ENCODE measurements around the gene AAMP.
"Not testable (repeated sequence)": the region's sequence is repeated elsewhere in the genome, so short reads cannot be mapped to it uniquely, and the experiment has no call there.

The AAMP gene

DNA sequence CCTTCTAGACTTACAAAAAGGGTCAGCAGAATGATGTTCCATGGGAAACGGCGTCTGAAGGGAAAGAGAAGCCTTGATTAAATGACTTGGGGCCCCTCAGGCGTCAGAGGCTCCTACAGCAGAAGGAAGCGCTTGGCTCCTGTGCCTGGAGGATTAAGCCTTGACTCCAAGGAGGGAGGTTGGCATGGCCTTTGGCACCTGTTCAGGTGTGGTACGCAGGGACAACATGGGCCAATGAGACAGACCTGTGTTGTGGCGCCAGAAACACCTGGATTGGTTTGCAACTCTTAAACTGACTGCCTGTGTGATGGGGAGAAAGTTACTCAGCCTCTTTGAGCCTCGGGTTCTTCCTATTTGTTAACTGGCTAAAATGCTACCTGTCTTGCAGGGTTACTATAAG lies 8.0 kb upstream of the AAMP start:
- no peak overlapping the region for H3K4me3 ChIP-seq (ENCODE audit: low read depth, low read length)
- TF ChIP-seq, protein P1, sequence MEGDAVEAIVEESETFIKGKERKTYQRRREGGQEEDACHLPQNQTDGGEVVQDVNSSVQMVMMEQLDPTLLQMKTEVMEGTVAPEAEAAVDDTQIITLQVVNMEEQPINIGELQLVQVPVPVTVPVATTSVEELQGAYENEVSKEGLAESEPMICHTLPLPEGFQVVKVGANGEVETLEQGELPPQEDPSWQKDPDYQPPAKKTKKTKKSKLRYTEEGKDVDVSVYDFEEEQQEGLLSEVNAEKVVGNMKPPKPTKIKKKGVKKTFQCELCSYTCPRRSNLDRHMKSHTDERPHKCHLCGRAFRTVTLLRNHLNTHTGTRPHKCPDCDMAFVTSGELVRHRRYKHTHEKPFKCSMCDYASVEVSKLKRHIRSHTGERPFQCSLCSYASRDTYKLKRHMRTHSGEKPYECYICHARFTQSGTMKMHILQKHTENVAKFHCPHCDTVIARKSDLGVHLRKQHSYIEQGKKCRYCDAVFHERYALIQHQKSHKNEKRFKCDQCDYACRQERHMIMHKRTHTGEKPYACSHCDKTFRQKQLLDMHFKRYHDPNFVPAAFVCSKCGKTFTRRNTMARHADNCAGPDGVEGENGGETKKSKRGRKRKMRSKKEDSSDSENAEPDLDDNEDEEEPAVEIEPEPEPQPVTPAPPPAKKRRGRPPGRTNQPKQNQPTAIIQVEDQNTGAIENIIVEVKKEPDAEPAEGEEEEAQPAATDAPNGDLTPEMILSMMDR (IDR thresholded peaks at IDR 0.05; ENCODE audit: low read depth, low read length): no peak

DNA sequence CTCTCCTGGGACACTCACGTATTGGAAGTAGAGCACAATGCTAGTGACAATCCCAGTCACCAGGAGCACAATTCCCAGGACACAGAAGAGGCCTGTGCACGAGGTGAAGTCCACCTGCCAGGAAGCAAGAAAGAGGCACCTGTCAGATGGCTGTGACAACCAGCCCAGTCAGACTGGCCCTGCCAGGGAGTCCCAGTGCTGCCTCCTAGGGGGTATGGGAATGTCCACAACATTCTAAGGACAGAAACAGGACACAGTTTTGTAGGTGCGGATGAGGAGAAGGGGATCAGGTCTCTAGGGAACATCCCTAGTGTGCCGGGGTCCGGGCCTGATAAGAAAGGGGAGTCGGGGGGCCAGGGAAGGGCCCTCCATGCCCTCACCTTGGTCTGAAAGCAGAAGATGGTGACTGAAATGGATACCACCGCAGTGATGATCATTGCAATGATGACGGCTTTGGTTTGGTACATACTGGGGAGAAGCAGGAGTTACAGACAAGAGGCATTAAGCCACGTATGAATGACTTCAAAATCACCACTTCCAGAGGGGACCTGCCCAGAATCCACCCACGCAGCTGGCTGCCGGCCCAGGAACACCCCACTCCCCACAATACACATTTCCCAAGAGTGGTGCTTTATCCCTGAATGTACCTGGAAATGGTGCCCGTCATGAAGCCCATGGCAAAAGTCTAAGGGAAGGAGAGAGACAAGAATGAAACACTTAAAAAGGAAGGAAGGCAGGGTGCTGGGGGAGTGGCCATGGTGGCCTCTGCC lies 7.2 kb upstream of the AAMP start:
- TF ChIP-seq, protein P1 (IDR thresholded peaks at IDR 0.05; ENCODE audit: low read depth, low read length): no peak
- H3K4me3 ChIP-seq (ENCODE audit: low read depth, low read length): no peak overlapping the region

- TF ChIP-seq, protein P1 (IDR thresholded peaks at IDR 0.05; ENCODE audit: low read depth, low read length): no peak
- H3K4me3 ChIP-seq (ENCODE audit: low read depth, low read length): no peak overlapping the region
Measured at GRCh38 chr2:218275371-218276072, 5.6 kb upstream of the AAMP start.

- TF ChIP-seq, protein P1 (IDR thresholded peaks at IDR 0.05; ENCODE audit: low read depth, low read length): no peak
Measured at GRCh38 chr2:218274586-218274985, 4.6 kb upstream of the AAMP start.

DNA sequence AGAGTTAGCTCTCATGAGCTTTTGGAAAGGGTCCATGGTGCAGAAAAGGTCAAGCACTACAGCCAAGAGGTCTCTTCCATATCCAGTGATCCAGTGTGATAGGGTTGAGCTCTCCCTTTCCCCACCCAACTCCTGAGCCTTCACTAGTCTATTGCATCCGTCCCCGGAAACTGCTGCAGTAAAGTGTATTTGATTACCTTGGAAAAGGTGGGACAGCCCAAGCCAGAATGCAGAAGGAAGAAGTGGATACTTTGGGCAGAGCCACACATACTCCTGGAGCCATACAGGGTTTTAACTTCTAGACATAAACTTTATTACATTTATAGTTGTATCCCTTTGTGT lies 3.9 kb upstream of the AAMP start:
- H3K4me3 ChIP-seq (ENCODE audit: low read depth, low read length): no peak overlapping the region
- TF ChIP-seq, protein P1 (IDR thresholded peaks at IDR 0.05; ENCODE audit: low read depth, low read length): no peak

More at GRCh38 chr2:218274586-218274985, 4.6 kb upstream of the AAMP start:
- no peak overlapping the region for H3K4me3 ChIP-seq (ENCODE audit: low read depth, low read length)

GRCh38 chr2:218273214-218273907 lies 3.4 kb upstream of the AAMP start:
- H3K4me3 ChIP-seq (ENCODE audit: low read depth, low read length): not testable (repeated sequence)

GRCh38 chr2:218272531-218273212 lies 2.7 kb upstream of the AAMP start:
- no peak overlapping the region for H3K4me3 ChIP-seq (ENCODE audit: low read depth, low read length)
- TF ChIP-seq, protein P1 (IDR thresholded peaks at IDR 0.05; ENCODE audit: low read depth, low read length): peak; percentile 85
